ENCODE results near the gene ACY1.
A peak's percentile ranks its signal among the peaks of the same experiment; 100 is the strongest.

Gene ACY1

GRCh38 chr3:51982838-51983577 is at the start of gene ACY1:
ACY1 (plus strand) TSS chr3:51983535; CDS start chr3:51984065, 530 bp downstream.
- peak; percentile 57 for DNase-seq

DNA sequence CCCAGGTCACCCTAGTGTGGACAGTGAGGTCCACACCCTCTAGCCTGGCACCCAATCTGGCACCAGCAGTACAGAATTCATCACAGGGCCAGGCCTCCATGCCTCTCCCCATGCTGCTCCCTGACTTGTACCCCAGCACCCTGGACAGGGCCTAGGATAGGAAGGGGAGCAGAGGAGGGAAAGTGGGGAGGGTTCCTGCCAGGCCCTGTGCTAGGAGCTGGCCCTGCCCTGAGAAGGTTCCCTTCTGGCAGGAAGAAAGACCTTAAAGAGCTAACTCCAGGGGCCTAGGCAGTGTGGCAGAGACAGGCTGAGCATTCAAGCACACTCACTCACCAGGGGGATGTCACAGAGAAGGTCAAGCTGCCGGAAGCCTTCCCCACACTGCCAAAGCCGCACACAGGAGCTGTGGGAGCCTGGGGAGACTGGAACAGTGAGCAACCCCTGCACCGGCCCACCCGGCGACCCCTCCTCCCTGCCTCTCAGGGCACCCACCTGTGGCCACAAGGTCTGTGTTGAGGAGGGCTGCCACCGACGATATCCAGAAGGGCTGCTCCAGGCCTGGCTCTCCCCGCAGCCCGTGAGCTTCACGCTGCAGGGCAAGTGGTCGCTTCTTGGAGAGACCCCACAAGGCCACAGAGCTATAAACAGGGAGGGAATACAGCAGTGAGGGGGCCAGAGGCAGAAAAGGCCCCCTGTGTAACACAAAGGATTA is 49.0 kb upstream of the ACY1 start:
- DNase-seq: no peak

GRCh38 chr3:51934991-51935885 is 48.1 kb upstream of the ACY1 start:
- DNase-seq: no peak

GRCh38 chr3:51935886-51936755 is 47.2 kb upstream of the ACY1 start:
- no peak for DNase-seq

GRCh38 chr3:51937014-51937413 is 46.3 kb upstream of the ACY1 start:
- no peak for DNase-seq

GRCh38 chr3:51937611-51938450 is 45.5 kb upstream of the ACY1 start:
- DNase-seq: no peak

DNA sequence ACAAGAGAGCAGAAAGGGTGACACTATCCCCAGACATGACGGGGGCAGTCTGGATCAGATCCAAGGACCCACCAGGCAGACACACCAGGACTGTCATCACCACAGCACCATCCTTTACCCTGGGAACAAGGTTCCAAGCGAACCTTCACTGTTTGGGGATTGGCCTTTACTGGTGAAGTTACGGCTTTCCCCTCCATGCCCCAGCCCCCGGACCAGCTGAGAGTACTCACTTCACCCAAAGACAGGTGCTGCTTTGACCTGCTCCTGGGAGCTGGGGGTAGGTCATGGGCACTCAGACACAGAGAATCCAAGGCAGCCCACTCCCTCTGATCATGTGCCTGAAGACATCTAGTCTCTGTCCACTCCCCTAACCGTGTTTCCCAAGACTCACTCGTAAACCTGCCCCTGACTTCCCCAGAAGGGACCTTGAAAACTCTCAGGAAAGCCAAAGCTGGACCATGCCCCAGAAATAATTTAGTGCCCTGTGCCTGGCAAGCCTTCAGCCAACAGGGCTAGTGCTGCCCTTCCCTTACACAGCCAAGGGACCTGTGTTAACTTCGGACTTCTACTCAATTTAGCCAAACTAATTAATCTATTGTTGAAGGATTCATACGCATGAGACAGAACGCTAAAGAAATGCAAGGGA is 44.4 kb upstream of the ACY1 start:
- no peak for DNase-seq

GRCh38 chr3:51940648-51941462 is 42.5 kb upstream of the ACY1 start:
- DNase-seq: no peak

GRCh38 chr3:51941463-51941797 is 41.9 kb upstream of the ACY1 start:
- DNase-seq: no peak

- peak; percentile 99 for DNase-seq
These were observed 41.3 kb upstream of the ACY1 start, which contains the start of the genes PARP3 and RRP9 for GRCh38 chr3:51941798-51942602. PARP3 (plus strand) TSS chr3:51942363; CDS start chr3:51943356, 993 bp downstream. RRP9 (minus strand) TSS chr3:51941904; CDS start chr3:51941867, 37 bp downstream.

- DNase-seq: peak; percentile 42
These were observed 40.5 kb upstream of the ACY1 start for GRCh38 chr3:51942603-51943450.

DNA sequence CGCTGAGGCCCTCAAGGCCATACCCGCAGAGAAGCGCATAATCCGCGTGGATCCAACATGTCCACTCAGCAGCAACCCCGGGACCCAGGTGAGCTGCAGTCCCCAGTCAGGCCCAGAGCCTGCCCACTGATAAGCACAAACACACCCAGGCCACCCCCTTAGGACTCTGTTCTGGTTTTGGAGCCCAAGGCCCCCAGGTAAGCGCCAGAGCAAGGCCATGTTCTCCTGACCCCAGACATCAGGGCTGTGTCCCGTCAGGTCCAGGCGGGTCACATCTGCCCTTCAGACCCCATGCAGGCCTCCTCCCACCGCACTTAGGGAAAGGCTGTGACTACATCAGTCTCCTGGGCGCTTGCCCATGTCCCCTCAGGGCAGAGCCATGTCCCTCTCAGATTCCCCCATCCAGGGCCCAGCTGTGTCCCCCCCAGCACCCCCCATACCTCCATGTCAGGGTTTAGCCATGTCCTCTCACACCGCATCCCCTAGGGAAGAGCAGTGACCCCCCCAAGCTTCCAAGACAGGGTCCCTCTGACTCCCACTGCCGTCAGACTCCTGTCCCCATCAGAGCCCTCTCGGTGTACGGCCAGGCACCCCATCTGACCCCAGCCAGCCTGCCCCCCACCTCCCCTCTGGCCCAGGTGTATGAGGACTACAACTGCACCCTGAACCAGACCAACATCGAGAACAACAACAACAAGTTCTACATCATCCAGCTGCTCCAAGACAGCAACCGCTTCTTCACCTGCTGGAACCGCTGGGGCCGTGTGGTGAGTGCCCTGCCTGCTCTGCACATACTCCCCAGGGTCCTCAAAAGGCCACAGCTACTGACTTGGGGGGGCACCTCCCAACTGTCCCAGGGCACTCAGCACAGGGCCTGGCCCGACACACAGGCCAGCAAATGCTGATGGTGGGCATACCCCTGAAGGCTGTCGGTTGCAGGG is 39.6 kb upstream of the ACY1 start:
- no peak for DNase-seq

GRCh38 chr3:51944451-51945021 is 38.8 kb upstream of the ACY1 start:
- DNase-seq: no peak

DNA sequence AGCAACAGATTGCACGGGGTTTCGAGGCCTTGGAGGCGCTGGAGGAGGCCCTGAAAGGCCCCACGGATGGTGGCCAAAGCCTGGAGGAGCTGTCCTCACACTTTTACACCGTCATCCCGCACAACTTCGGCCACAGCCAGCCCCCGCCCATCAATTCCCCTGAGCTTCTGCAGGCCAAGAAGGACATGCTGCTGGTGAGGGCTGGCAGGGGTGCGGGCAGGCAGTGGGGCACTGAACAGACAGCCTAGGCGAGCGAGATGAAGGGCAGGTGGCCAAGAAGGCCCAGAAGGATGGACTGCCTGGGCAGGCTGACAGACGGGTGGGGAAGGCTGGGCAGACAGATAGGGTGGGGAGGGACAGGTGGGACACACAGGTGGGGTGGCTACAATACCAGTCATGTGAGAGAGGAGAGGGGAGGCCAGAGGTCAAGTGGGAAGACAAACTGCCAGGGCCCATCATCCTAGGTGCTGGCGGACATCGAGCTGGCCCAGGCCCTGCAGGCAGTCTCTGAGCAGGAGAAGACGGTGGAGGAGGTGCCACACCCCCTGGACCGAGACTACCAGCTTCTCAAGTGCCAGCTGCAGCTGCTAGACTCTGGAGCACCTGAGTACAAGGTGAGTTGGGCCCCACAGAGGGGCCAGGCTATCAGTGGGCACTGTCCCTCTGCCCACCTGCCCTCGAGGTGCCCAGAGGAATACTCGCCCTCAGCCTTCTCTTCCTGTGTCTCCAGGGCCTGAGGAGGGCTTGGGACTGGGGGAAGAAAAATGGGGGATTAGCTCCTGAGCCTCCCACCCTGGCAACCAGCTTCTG is 38.1 kb upstream of the ACY1 start:
- no peak for DNase-seq

DNA sequence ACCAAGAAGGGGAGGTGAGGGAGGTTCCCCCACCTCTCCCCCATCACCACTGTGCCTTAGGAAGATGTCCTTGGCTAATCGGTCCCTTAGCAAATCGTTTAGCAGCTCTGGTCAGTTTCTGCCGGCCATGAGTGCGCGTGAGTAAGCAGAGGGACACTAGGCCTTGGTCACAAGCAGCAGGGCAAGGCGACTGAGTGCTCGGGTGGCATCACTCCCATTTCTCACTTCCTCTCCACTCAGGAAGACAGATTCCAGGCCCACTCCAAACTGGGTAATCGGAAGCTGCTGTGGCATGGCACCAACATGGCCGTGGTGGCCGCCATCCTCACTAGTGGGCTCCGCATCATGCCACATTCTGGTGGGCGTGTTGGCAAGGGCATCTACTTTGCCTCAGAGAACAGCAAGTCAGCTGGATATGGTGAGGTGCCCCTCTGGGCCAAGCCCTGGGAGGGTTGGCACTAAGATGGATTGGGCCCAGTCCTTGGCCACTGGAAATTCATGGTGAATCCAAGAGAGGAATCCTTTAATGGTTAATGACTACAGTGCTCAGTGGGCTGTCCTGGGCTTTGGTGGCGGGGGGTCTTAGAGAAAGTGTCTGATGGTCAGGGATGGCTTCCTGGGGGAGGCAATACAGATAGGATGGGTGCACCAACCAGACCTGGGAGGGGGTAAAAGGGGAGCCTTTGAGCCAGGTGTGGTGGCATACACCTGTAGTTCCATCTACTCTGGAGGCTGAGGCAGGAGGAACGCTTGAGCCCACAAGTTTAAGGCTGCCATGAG is 37.2 kb upstream of the ACY1 start:
- DNase-seq: no peak

Data from activated CD4-positive, alpha-beta T cell treated with anti-CD3 and anti-CD28 coated beads, Interleukin-2, amount 50 U/mL, for 1 hour (primary cell).